Activated CD4-positive, CD25-positive, alpha-beta regulatory T cell treated with anti-CD3 and anti-CD28 coated beads, Interleukin-2, amount 50 U/mL, for 72 hours (primary cell): Measurements from ENCODE around the gene NLRP14.

Experiments
- DNase-seq: peaks from one replicate; pipeline ENCODE4 v3.0.0; 2021

Gene NLRP14

DNA sequence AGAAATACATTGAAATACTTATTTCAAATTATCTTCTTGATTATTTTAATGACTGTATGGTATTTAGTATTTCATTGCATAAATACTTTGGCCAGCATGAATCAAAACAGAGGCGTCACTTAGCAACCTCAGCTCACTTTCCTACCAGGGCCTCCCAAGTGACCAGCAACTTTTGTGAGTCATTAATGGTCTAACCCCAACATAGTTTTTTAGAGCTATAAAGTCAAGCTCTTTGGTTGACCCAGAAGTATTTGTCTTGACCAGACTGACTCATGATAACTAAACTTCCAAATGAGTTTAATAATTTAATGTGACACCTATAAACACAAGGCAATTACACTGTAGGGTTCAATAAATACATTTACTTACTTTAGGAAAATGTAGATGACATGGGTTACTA, 40.6 kb downstream of the NLRP14 start:
- DNase-seq, result no peak

- DNase-seq, result no peak
Measured at GRCh38 chr11:7062534-7062933, 42.3 kb downstream of the NLRP14 start.

GRCh38 chr11:7072401-7073028, 52.2 kb downstream of the NLRP14 start:
- no peak for DNase-seq

DNA sequence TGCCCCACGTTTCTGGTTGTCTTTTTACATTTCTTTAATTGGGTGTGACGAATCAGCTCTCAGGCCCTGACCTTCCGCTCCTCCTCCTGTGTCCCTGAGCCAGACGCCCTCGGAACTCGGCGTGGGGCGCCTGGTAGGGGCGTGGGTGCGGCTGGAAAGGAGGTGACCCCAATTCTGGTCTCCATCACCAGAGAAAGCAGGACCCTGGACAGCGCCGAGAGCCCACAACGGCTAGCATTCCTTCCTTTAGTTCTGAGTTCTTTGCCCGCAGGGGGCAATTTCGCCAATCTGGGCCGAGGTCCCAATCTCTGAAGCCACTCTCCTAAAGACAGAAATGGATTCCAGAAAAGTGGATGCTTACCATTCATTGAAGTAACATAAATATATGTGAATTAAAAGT, 56.8 kb downstream of the NLRP14 start:
- no peak for DNase-seq

GRCh38 chr11:7079545-7080135, 59.4 kb downstream of the NLRP14 start:
- no peak for DNase-seq

DNA sequence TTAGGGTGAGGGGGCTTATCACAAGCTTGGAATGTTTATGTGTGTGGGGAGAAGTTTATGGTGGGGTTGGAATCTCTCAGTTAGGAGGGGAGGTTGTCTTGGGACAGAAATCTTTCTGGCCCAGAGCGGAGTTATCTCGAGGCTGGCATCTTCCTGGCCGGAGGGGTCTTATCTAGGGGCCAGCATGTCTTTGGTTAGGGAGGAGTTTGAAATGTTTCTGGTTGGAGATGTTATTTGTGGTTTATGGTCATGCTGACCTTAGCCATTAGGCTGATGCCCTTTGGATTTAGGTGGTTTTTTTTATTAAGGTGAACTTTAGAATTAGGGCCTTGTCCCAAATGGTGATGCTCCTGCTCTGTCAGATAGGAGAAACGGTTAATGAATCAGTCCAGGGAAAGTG, 60.6 kb downstream of the NLRP14 start:
- no peak for DNase-seq

DNA sequence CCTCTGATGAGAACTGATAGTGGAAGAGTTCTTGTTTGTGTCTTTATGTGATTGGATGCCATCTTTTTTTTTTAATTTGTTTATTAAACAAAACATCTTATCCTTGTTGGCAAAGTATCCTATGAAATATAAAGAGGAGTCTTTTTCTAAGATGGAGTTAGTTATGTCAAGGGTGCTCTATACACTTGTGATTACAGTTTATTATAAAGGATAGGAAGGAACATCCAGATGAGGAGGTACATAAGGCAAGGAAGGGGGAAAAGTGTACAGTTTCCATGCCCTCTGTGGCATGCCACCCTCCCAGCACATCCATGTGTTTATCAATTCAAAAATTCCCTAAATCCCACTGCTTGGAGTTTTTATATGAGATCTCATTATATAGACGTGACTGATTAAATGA, 61.2 kb downstream of the NLRP14 start:
- DNase-seq, result no peak

- DNase-seq, result no peak
Measured at GRCh38 chr11:7088921-7089320, 68.6 kb downstream of the NLRP14 start, which contains the start of gene RBMXL2. RBMXL2 (plus strand) TSS chr11:7088998; CDS start chr11:7089121, 123 bp downstream.

- no peak for DNase-seq
Measured at GRCh38 chr11:7089328-7090251, 69.3 kb downstream of the NLRP14 start.

- no peak for DNase-seq
Measured at GRCh38 chr11:7098235-7098832, 78.1 kb downstream of the NLRP14 start.

DNA sequence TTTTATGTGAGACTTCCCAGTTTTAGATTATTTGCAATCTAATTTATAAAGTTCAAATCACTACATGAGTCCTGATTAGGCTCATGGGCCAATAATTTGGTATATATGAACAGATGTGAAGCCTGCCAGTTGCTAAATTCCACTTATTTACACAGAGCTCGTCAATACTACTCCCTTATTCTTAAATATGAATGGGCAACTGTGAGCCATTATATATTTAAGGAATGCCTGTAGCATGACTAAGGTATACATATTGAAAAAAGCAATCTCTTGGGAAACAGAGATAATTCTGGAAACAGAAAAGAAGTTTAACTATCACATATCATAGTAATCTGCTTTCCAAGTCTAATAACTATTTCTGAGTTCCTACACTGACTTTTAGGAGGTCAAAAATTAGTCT, 95.5 kb downstream of the NLRP14 start:
- DNase-seq, result no peak

GRCh38 chr11:7116370-7116769, 96.1 kb downstream of the NLRP14 start:
- no peak for DNase-seq
